ENCODE results near the gene EVPL. TPM values are rescaled to one million over a fixed set of nuclear protein-coding genes. Genes with fewer than 3 reads are reported as not detected.
A peak's percentile ranks its signal among the peaks of the same experiment; 100 is the strongest.

Gene EVPL
- total and polyA plus RNA-seq, 2 donors from 2014 or later: 11.1 to 23.5 TPM

DNA sequence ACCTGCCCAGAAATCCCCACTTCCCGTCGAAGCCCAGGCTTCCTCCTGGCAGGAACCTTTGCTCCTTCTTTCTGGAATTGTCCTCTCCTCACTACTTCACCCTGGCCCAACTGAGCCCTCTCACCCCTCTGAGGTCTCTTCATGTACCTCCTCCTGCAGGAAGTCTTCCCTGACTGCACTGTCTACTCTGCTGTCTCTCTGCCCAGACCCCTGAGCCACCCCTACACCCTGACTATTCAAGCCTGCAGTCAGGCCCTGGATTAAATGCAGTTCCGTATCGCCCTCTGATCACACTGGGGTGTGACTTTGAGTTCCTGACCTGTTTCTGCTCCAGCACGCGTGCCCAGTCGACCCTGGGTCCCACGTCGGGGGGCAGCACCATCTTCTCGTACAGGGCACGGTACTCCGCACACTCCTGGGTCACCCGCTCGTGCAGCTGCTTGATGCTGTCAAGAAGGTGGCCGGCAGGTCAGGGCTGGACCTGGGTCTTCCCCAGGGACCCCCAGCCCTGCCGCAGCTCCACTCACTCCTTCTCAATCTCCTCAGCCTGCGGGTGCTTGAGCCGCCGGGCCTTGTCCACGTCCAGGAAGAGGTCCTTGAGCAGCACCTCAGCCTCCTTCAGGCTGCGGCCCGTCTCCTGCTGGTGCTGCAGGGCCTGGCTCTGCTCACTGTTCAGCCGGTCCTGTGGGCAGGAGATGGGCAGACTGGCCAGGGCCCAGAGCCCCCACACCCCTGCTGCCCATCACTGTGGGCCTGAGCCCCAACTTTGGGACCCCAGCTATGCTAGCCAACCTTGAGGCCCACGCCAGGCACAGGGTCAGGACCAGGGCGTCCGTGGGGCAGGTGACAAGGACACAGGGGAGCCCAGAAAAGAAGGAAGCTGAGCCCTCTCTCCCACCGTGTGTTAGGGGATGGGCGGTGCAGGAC, 3.9 kb downstream of the EVPL start:
- Histone ChIP-seq H3K4me1 (ENCODE audit: control insufficient read depth in 2 of 3, insufficient read depth in 2 of 3, low read depth in 1 of 3, low read length in 3 of 3) (peaks cover 0 to 3% (median 0%) of the 10 kb centered on the region in 3 donors), H3K9ac (ENCODE audit: low read length in 3 of 3) (no peak overlapping the region), H3K36me3 (ENCODE audit: control insufficient read depth in 2 of 3, insufficient read depth in 3 of 3, low read length in 3 of 3) (no peaks in the 10 kb centered on the region), H3K27ac (ENCODE audit: low read depth in 2 of 2, low read length in 2 of 2) (no peak overlapping the region), H3K9me3 (ENCODE audit: control insufficient read depth in 2 of 3, insufficient read depth in 1 of 3, low read length in 3 of 3) (no peaks in the 10 kb centered on the region), H3K27me3 (ENCODE audit: control insufficient read depth, insufficient read depth, low read length) (no peaks in the 10 kb centered on the region), H3K4me3 (ENCODE audit: low read length in 3 of 3) (no peak overlapping the region)
- no peak for DNase-seq
- TF ChIP-seq CTCF (IDR thresholded peaks at IDR 0.05; ENCODE audit: borderline replicate concordance, extremely low read depth, insufficient read depth): no peak
- intact Hi-C loops (cut with DNase I): no loop called here
- no peak for FAIRE-seq

DNA sequence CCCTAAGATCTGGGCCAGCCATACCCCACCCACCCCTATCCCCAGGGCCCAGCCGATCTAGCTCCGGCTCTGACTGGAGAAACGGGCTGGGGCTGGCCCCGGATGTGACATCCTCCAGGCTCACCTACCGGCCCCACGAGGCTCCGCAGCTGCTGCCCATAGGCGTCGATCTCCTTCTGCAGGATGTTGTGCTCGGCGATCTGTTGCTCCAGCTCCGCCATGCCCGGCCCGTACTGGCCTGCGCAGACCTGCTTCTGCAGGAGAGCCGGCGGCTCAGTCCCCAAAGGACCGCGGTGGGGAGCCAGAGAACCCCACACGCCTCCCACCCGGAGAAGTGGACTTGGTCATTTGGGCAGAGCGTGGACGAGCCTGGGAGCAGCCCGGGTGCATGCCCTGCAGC, 4.8 kb downstream of the EVPL start:
- no peak overlapping the region for H3K4me3 ChIP-seq (ENCODE audit: low read length in 3 of 3)
- H3K9me3 ChIP-seq (ENCODE audit: control insufficient read depth in 2 of 3, insufficient read depth in 1 of 3, low read length in 3 of 3): no peaks in the 10 kb centered on the region
- intact Hi-C loops (cut with DNase I): no loop called here
- FAIRE-seq (no peak), DNase-seq (no peak)
- H3K36me3 ChIP-seq (ENCODE audit: control insufficient read depth in 2 of 3, insufficient read depth in 3 of 3, low read length in 3 of 3): no peaks in the 10 kb centered on the region
- peaks cover 0 to under 1% (median 0%) of the 10 kb centered on the region in 3 donors for H3K4me1 ChIP-seq (ENCODE audit: control insufficient read depth in 2 of 3, insufficient read depth in 2 of 3, low read depth in 1 of 3, low read length in 3 of 3)
- no peaks in the 10 kb centered on the region for H3K27me3 ChIP-seq (ENCODE audit: control insufficient read depth, insufficient read depth, low read length)
- H3K9ac ChIP-seq (ENCODE audit: low read length in 3 of 3): no peak overlapping the region
- no peak overlapping the region for H3K27ac ChIP-seq (ENCODE audit: low read depth in 2 of 2, low read length in 2 of 2)
- no peak for TF ChIP-seq CTCF (IDR thresholded peaks at IDR 0.05; ENCODE audit: borderline replicate concordance, extremely low read depth, insufficient read depth)

GRCh38 chr17:76019833-76020467, 7.2 kb downstream of the EVPL start:
- intact Hi-C loops (cut with DNase I): loop anchor here (10.0 kb wide), 1 partner anchor 265 kb away; no protein-coding TSS in a partner anchor
- peak overlapping the region in 1 of 3 donors; percentile 3 for H3K9ac ChIP-seq (ENCODE audit: low read length in 3 of 3)
- FAIRE-seq (no peak), DNase-seq (no peak)
- no peaks in the 10 kb centered on the region for H3K27me3 ChIP-seq (ENCODE audit: control insufficient read depth, insufficient read depth, low read length)
- no peak for TF ChIP-seq CTCF (IDR thresholded peaks at IDR 0.05; ENCODE audit: borderline replicate concordance, extremely low read depth, insufficient read depth)
- H3K36me3 ChIP-seq (ENCODE audit: control insufficient read depth in 2 of 3, insufficient read depth in 3 of 3, low read length in 3 of 3): no peaks in the 10 kb centered on the region
- H3K9me3 ChIP-seq (ENCODE audit: control insufficient read depth in 2 of 3, insufficient read depth in 1 of 3, low read length in 3 of 3): no peaks in the 10 kb centered on the region
- peak overlapping the region in 1 of 2 donors; percentile 13 for H3K27ac ChIP-seq (ENCODE audit: low read depth in 2 of 2, low read length in 2 of 2)
- H3K4me3 ChIP-seq (ENCODE audit: low read length in 3 of 3): no peak overlapping the region
- H3K4me1 ChIP-seq (ENCODE audit: control insufficient read depth in 2 of 3, insufficient read depth in 2 of 3, low read depth in 1 of 3, low read length in 3 of 3): no peaks in the 10 kb centered on the region
